Measurements from ENCODE around the gene CCDC159.
"Not testable (repeated sequence)": the region's sequence is repeated elsewhere in the genome, so short reads cannot be mapped to it uniquely, and the experiment has no call there.

CCDC159 gene

DNA sequence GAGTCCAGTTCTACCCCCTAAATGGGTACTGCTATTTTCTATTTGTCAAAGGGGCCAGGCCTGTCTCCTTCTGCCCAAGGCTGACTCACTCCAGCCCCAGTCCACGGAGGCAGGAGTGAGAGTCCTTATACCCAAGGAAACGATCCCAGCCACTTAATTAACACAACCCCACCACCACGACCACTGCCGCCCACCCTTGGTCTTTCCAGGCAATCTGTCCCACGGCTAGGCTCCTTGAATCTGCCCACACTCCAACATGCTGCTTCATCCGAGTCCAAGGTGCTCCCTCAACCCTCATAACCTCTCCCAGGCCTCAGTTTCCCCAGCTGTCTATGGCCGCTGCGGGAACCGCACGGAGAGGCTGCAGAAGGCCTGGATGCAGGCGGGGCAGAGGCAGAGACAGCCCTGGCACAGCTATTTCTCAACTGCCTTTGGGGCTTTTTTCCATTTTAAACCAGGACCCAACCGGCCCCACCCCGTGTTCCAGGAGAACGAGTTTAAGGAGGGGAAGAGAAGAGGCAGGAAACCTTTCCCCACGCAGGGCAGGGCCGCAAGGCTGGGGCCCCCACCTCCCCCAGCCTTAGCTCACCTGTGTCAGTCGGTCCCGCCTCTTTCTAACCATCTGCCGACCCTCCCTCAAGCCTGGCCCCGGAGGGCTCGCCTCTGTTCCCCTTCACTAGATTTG, 7.6 kb upstream of the CCDC159 start:
- DNase-seq (ENCODE audit: low read depth): no peak

GRCh38 chr19:11339254-11340098, 6.8 kb upstream of the CCDC159 start, which contains the start of gene RAB3D:
Gene RAB3D (minus strand): TSS chr19:11339657. CDS start chr19:11337399, 2,258 bp downstream.
- peak; percentile 60 for DNase-seq (ENCODE audit: low read depth)

- not testable (repeated sequence) for DNase-seq (ENCODE audit: low read depth)
These were observed 6.2 kb upstream of the CCDC159 start for GRCh38 chr19:11340099-11340467.

GRCh38 chr19:11342429-11342828, 3.9 kb upstream of the CCDC159 start:
- DNase-seq (ENCODE audit: low read depth): no peak

DNA sequence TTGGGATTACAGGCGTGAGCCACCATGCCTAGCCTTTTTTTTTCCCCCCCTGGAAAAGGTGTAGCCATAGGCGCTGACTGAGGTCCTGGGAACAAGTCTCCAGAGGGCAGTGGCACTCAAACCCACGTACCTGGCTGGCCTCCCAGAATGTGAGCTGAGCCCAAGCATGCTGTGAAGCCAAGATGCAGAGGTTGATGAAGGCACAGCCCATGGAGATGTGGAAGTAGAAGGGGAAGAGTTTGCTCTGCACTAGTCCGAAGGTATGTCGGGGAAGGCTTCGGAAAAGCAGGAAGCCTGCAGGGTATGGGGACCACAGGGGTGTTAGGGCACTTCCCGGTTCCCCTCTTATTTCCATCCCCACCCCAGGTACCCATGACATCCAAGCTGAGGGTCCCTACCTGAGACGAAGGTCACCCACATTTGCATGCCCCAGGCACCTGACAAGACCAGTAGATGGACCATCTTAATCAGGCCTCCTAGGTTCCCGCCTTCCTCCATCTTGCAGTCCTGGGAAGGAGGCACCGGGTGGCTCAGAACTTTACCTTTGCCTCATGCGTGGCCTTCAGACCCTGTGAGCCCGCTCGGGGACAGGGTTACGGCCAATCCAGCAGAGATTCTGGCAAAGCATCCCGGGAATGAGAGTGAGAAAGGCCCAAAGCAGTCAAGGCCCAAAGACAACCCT, 1.1 kb upstream of the CCDC159 start:
- DNase-seq (ENCODE audit: low read depth): no peak

GRCh38 chr19:11347546-11348039, 1.3 kb downstream of the CCDC159 start:
- no peak for DNase-seq (ENCODE audit: low read depth)

DNA sequence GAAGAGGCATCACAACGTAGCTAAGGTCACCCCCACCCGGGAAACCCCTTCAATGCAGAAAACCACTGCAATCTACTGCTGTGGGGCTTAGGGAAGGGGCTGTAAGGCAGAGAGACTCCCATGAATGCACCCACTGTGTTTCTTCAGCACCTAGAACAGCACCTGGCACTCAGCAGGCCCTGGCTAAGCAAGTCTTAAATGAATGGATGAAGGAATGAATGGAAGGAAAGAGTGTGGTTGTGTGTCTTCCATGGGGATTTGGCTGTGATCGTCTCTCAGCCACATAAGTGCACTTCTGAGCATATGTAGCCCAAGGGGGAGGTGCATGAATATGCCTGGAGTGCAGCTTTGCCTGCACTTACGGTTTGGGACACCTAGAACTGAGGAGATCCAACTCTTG, 2.9 kb downstream of the CCDC159 start:
- no peak for DNase-seq (ENCODE audit: low read depth)

- not testable (repeated sequence) for DNase-seq (ENCODE audit: low read depth)
These were observed 7.8 kb downstream of the CCDC159 start for GRCh38 chr19:11354102-11354501.

DNA sequence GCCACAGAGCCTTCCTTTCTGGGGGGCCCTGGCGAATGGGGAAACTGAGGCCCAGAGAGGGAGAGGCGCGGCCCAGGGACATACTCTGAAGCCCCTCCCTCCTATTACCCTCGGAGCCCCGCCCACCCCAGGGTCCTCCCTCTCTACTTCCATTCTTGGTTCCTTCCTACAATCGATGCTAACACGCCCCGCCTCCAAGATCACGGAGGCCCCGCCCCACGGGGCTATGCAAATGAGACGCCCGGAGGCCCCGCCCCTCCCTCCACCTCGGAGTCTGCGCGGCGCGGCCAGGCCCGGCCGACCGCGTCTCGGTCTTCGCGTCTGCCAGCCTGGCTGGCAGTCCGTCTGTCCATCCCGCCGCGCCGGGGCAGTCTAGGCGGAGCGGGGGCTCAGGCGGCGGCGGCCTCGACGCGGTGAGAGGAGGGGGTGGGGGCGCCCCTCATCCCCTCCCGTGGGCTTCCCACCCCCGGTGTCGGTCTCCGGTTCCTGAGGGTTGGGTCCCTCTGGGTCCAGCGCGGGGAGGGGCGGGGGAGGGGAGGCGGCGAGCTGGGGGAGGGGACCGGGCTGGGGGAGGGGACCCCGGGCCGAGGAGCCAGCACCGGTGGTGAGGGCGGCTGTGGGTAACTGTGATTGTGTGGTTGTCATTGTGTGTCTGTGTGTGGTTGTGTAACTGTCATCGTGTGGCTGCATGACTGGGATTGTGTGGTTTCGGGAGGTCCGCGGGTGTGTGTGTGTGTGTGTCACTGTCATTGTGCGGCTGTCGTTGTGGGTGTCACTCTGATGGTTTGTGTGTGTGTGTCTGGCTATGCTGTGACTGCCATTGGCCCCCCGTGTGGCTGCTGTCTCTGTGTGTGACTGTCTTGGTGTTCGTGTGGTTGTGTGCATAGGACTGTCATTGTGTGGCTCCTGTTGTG, 9.1 kb downstream of the CCDC159 start, which contains the start of gene PLPPR2:
Gene PLPPR2 (plus strand): TSS at position 273 of the 914 bp plus-strand sequence. CDS start 2,242 bp downstream, outside the sequence.
- DNase-seq (ENCODE audit: low read depth): peak; percentile 72

GRCh38 chr19:11356074-11356397, 9.7 kb downstream of the CCDC159 start:
- no peak for DNase-seq (ENCODE audit: low read depth)

- no peak for DNase-seq (ENCODE audit: low read depth)
These were observed 10.6 kb downstream of the CCDC159 start for GRCh38 chr19:11356676-11357550.

GRCh38 chr19:11359421-11359820, 13.1 kb downstream of the CCDC159 start:
- no peak for DNase-seq (ENCODE audit: low read depth)

DNA sequence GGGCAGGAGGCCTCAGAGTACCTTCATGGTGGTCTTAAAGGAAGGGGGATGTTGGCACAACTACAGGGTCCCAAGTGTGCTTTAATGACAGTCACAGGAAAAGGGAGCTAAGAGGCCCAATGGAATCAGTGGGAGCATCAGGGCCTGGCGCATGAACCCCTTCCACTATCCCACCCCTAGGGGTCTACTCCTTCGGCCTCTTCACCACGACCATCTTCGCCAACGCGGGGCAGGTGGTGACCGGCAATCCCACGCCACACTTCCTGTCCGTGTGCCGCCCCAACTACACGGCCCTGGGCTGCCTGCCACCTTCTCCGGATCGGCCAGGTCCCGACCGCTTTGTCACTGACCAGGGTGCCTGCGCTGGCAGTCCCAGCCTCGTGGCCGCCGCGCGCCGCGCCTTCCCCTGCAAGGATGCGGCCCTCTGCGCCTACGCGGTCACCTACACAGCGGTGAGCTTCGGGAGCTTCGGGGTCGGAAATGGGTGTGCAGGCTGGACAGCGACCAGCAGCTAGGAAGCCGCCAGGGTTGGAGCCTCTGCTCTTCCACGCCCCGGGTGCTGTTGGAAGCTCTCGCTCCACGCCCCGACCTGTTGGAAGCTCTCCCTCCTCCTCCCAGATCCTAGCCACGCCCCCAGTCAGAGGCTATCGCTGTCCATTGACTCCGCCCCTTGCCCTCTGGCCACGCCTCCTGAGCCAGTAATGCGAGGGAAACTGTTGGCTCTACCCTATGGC, 14.9 kb downstream of the CCDC159 start:
- no peak for DNase-seq (ENCODE audit: low read depth)

GRCh38 chr19:11361771-11362731, 15.7 kb downstream of the CCDC159 start:
- no peak for DNase-seq (ENCODE audit: low read depth)

GRCh38 chr19:11363881-11364280, 17.6 kb downstream of the CCDC159 start:
- DNase-seq (ENCODE audit: low read depth): no peak

- no peak for DNase-seq (ENCODE audit: low read depth)
These were observed 18.1 kb downstream of the CCDC159 start for GRCh38 chr19:11364296-11364904.

- no peak for DNase-seq (ENCODE audit: low read depth)
These were observed 18.6 kb downstream of the CCDC159 start for GRCh38 chr19:11364935-11365334.

DNA sequence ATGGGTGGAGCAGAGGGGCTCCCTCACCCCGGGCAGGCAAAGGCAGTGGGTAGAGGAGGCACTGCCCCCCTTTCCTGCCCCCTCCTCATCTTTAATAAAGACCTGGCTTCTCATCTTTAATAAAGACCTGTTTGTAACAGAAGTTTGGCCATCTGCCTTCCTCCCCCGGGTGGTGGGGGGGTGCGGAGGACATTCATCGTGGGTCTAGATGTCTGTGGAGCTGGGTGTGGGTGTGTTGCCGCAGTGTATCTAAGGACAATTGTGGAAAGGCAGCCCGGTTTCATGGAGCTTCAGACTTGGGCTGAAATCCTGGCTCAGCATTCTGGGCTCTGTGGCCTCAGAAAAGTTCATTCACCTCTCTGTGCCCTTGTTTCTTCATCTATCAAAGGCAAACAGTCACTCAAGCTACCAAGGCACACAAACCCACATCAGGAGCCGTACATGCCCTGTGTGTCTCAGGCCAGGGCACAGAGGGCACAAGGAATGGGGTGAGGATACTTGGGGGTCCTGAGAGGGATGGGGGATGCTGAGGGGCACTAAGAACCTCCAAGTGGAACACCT, 19.3 kb downstream of the CCDC159 start:
- DNase-seq (ENCODE audit: low read depth): no peak

All from GM04504 (cell line).